HG03565 (cell line): Measurements from ENCODE around the gene PRRT2.
"Not testable (repeated sequence)": the region's sequence is repeated elsewhere in the genome, so short reads cannot be mapped to it uniquely, and the experiment has no call there.

Experiments used
- ATAC-seq: cut with Tn5 transposase; IDR thresholded peaks from one replicate; pipeline ENCODE4 v1.9.1; 2021; ENCODE audit warnings: mild to moderate bottlenecking, moderate library complexity; ENCODE audit not compliant: unreplicated experiment

The PRRT2 gene

GRCh38 chr16:29811896-29812665 lies at the start of gene PRRT2:
Gene PRRT2, plus strand, starts transcription at chr16:29812193. Its CDS starts 862 bp downstream, at chr16:29813055.
- ATAC-seq, result no peak

DNA sequence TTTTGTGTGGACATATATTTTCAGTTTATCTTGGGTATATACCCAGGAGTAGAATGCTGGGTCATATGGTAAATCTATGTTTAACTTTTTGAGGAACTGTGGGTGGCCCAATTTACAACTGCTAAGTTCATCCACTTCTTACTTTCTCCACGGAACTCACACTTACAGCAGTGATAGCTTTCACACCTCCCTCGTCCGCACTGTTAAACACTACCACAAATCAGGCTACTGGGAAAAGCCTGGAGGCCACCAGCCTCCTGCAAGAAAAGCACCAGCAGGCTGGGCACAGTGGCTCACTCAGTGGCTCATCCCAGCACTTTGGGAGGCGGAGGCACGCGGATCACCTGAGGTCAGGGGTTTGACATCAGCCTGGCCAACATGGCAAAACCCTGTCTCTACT lies 48.7 kb upstream of the PRRT2 start:
- ATAC-seq, result no peak

- no peak for ATAC-seq
Measured at GRCh38 chr16:29765167-29766032, 46.6 kb upstream of the PRRT2 start.

DNA sequence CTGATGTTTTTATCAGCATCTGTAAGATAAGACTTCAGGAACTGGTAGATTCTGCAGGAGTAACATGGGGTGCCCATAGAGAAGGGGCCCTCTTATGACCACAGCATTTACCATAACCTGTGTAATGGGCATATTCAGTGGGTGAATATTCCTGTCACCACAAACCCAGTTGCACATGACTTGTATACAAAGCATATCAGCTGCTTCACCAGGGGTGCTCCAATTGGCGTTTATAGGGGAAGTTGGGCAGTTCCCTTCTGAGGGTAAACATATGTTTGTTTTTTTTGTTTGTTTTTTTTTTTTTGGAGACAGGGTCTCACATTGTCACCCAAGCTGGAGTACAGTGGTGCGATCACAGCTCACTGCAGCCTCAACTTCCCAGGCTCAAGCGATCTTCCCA lies 45.4 kb upstream of the PRRT2 start:
- ATAC-seq, result no peak

GRCh38 chr16:29767062-29767461 lies 44.9 kb upstream of the PRRT2 start:
- no peak for ATAC-seq

GRCh38 chr16:29769507-29769906 lies 42.5 kb upstream of the PRRT2 start:
- ATAC-seq, result no peak

GRCh38 chr16:29770250-29770929 lies 41.6 kb upstream of the PRRT2 start:
- ATAC-seq, result no peak

GRCh38 chr16:29772330-29772729 lies 39.7 kb upstream of the PRRT2 start:
- ATAC-seq, result not testable (repeated sequence)

DNA sequence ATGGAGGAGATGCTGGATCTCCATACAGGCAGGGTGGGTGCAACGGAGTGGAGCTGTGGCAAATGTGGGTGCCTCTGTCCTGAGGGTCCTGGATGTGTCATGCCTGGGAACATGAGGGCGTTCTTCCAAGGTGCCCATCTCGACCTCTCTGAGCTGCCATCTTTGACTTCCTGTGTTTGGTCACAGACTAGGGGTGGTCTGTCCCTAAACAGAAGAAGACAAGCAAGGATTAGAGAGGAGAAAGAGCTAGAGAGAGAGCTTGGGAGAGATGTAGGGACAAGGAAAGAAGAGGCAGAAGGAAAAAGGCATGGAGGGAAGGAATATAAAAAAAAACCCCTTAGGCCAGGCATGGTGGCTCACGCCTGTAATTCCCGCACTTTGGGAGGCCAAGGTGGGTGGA lies 37.3 kb upstream of the PRRT2 start:
- ATAC-seq, result no peak

GRCh38 chr16:29775742-29776408 lies 36.1 kb upstream of the PRRT2 start:
- no peak for ATAC-seq

DNA sequence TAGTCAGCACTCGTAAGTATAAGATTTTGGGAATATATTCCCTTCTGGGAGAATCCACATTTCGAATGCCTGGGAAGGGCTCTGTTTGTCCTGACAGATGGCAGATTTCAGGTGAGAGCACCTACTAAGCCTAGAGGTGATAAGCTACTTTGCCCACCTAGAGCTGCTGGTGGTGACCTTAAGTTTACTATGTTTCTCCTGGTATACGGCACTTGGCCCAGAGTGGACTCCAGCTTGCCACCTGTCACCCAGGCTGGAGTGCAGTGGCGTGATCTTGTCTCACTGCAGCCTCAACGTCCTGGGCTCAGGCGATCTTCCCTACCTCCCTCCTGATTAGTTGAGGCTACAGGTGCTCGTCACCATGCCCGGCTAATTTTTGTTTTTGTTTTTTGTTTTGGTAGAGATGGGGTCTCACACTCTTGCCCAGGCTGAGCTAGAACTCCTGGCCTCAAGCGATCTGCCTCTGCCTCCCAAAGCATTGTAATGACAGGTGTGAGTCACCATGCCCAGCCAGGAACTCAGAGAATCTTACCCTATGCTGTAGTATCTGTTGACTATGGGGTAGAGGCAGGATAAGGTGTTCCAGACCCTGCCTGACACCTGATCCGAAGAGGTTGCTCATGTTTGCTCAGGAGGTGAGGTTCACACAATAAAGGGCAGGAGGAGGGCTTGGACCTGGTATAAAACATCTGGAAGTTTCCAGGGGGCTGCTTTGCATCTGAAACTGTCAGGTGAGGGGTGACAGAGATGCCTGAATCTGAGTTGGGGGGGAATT lies 34.2 kb upstream of the PRRT2 start, which contains the start of gene ZG16:
Gene ZG16 (plus strand): TSS at position 681 of the 775 bp plus-strand sequence. CDS start 1,011 bp downstream, outside the sequence.
- no peak for ATAC-seq

DNA sequence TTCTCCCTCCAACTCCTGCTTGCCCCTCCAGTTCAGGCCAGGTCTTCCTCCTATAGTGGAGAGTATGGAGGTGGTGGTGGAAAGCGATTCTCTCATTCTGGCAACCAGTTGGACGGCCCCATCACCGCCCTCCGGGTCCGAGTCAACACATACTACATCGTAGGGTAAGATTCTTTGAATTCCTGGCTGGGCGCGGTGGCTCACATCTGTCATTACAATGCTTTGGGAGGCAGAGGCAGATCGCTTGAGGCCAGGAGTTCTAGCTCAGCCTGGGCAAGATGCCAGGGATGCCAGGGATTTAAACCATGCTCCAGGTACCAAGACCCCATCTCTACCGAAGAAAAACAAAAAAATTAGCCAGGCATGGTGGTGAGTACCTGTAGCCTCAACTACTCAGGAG lies 32.5 kb upstream of the PRRT2 start:
- ATAC-seq, result no peak

DNA sequence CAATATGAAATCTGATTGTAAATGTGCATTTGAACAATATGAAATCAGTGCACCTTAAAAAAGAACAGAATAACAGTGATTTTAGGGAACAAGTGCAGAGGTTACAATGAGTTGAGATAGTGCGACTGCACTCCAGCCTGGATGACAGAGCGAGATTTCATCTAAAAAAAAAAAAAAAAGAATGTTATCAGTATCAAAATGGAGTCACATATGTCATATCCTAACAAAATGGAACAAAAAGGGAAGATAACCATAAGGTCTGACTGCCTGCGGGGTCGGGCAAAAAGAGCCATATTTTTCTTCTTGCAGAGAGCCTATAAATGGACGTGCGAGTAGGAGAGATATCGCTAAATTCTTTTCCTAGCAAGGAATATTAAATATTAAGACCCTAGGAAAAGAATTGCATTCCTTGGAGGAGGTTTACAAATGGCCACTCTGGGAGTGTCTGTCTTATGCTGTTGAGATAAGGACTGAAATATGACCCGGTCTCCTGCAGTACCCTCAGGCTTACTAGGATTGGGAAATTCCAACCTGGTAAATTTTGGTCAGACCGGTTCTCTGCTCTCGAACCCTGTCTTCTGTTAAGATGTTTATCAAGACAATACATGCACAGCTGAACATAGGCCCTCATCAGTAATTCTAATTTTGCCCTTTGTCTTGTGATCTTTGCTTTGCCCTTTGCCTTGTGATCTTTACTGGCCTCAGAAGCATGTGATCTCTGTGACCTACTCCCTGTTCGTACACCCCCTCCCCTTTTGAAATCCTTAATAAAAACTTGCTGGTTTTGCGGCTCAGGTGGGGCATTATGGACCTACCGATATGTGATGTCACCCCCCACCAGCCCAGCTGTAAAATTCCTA lies 28.7 kb upstream of the PRRT2 start:
- not testable (repeated sequence) for ATAC-seq

DNA sequence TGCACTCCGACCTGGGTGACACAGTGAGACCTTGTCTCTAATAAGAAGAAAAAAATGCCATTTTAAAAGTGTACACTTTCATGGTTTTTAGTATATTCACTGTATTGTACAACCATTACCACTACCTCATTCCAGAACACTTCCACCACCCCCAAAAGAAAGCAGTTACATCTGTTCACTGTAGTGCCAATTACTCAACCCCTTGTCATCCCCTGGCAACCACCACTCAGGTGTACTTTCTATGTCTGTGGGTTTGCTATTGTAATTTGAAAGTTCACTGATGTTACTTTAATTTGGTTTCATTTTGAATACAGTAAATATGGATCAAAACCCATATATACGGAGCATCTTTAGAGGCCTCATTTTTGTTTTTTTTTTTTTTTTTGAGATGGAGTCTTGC lies 27.8 kb upstream of the PRRT2 start:
- ATAC-seq, result no peak

- ATAC-seq, result no peak
Measured at GRCh38 chr16:29784901-29785500, 27.0 kb upstream of the PRRT2 start.

- not testable (repeated sequence) for ATAC-seq
Measured at GRCh38 chr16:29787155-29787554, 24.8 kb upstream of the PRRT2 start.

DNA sequence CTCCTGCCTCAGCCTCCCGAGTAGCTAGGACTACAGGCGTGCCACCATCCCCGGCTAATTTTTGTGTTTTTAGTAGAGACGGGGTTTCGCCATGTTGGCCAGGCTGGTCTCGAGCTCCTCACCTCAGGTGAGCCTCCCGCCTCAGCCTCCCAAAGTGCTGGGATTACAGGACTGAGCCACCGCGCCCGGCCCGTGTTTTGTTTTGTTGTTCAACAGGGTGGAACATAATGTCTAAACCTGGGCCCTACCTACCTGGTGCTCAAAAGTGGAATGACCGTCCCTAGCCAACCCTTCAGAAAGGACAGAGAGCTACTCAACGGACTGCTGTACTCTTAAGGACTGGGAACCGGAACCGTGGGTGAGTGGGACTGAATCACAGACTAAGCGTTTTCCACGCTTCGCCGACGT lies 22.2 kb upstream of the PRRT2 start:
- ATAC-seq, result no peak

GRCh38 chr16:29790183-29790948 lies 21.6 kb upstream of the PRRT2 start, which contains the start of gene KIF22:
Gene KIF22, plus strand, starts transcription at chr16:29790751. Its CDS starts 9 bp downstream, at chr16:29790760.
- peak; percentile 91 for ATAC-seq
